Astrocyte of the spinal cord (primary cell): ENCODE results near the gene PGAP3.
"Not testable (repeated sequence)": the region's sequence is repeated elsewhere in the genome, so short reads cannot be mapped to it uniquely, and the experiment has no call there.

Experiments used
- DNase-seq: peaks from one replicate; pipeline ENCODE4 v3.0.0; 2011; ENCODE audit warnings: low read depth, low spot score
- H3K4me3 ChIP-seq: 2 replicates; pipeline ENCODE4 v1.5.1; 2011; ENCODE audit warnings: low read depth, mild to moderate bottlenecking, low read length, moderate library complexity
- in situ Hi-C: cut with HindIII; loops from 2 replicates; pipeline ENCODE4 v1.10.0; 2017; ENCODE audit warnings: low sequenced_read_pairs
- TF ChIP-seq, protein P1 (sequence below): IDR thresholded peaks from 2 replicates; pipeline ENCODE4 v1.5.1; 2012; ENCODE audit warnings: low read depth, mild to moderate bottlenecking, low read length, inconsistent platforms

The PGAP3 gene

GRCh38 chr17:39701784-39702422 is 14.0 kb upstream of the PGAP3 start:
- TF ChIP-seq, protein P1, sequence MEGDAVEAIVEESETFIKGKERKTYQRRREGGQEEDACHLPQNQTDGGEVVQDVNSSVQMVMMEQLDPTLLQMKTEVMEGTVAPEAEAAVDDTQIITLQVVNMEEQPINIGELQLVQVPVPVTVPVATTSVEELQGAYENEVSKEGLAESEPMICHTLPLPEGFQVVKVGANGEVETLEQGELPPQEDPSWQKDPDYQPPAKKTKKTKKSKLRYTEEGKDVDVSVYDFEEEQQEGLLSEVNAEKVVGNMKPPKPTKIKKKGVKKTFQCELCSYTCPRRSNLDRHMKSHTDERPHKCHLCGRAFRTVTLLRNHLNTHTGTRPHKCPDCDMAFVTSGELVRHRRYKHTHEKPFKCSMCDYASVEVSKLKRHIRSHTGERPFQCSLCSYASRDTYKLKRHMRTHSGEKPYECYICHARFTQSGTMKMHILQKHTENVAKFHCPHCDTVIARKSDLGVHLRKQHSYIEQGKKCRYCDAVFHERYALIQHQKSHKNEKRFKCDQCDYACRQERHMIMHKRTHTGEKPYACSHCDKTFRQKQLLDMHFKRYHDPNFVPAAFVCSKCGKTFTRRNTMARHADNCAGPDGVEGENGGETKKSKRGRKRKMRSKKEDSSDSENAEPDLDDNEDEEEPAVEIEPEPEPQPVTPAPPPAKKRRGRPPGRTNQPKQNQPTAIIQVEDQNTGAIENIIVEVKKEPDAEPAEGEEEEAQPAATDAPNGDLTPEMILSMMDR, result no peak
- in situ Hi-C loops, result no loop called here
- no peak overlapping the region for H3K4me3 ChIP-seq
- DNase-seq, result no peak

DNA sequence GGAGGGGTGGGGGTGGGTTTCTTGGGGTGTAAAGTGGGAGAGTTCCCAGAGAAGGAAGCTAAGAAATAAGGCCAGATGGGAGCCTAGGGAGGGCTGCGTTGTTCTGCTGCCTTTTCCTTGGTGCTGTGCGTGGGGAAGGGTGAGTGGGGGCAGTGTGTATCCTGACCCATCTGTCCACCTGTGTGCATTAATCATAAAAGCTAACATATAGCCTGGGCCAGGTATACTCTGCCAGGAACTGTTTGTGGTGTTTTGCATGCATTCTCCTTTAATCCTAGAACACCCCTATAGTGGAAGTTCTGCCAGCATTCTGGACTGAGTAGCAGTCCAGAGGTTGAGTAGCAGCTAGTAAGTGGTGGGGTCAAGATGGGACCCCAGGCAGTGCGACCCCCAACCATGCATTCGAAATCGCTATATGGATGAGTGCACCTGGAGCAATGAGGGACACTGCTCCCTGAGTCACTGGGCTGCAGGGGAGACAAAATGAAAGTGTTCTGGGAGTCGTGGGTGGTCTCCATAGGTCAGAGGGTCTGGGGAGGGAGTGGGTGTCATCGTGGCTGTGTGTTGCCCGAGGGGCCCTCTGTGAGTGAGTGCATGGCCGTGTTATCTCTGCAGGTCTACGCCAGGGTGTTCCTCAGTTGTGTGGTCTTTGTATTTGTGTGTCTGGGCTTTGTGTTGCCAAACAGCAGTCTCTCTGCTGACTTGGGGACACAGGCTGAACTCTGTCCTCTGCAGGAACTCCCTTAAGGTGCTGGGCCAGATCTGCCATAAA is 13.3 kb upstream of the PGAP3 start:
- DNase-seq, result no peak
- in situ Hi-C loops, result no loop called here
- H3K4me3 ChIP-seq, result peak overlapping the region; percentile 70
- TF ChIP-seq, protein P1, result no peak

DNA sequence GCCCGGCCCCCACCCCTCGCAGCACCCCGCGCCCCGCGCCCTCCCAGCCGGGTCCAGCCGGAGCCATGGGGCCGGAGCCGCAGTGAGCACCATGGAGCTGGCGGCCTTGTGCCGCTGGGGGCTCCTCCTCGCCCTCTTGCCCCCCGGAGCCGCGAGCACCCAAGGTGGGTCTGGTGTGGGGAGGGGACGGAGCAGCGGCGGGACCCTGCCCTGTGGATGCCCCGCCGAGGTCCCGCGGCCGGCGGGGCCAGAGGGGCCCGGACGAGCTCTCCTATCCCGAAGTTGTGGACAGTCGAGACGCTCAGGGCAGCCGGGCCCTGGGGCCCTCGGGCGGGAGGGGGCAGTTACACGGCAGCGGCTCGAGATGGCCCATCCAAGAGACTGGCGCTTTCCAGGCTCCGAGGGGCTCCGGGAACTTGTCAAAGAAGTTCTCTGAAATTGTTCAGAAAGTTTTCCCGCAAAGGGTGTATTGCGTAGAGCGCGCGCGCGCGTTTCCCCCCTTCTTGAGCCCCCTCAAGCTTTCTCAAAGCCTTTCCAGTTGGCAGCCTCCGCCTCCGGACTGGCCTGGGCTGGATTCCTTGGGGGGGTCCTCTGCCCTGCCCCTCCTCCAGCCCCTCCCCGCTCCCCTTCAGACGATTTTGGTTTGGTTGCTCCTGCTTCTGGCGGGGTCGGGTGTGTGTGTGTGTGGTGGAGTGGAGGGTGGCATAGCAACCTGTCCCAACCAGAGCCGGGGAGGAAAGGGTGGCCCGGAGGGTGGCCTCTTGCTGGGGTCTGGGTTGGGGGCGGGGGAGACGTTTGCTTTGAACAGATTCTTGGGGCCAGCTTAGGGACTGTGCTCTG is 12.5 kb upstream of the PGAP3 start:
- DNase-seq, result peak; percentile 37
- in situ Hi-C loops, result no loop called here
- H3K4me3 ChIP-seq, result peak overlapping the region; percentile 70
- TF ChIP-seq, protein P1, result no peak

DNA sequence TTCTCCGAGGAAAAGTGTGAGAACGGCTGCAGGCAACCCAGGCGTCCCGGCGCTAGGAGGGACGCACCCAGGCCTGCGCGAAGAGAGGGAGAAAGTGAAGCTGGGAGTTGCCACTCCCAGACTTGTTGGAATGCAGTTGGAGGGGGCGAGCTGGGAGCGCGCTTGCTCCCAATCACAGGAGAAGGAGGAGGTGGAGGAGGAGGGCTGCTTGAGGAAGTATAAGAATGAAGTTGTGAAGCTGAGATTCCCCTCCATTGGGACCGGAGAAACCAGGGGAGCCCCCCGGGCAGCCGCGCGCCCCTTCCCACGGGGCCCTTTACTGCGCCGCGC is 11.9 kb upstream of the PGAP3 start, which contains the start of gene ERBB2:
ERBB2 (plus strand) TSS at position 247 of the 330 bp plus-strand sequence. CDS start 175 bp downstream, outside the sequence.
- TF ChIP-seq, protein P1, result no peak
- peak within 1 kb of the TSS; percentile 70 for H3K4me3 ChIP-seq
- DNase-seq, result peak; percentile 79
- in situ Hi-C loops, result no loop called here

- DNase-seq, in situ Hi-C loops: not testable (repeated sequence)
- H3K4me3 ChIP-seq, result peak overlapping the region; percentile 70
Observed at GRCh38 chr17:39699157-39699817, 11.4 kb upstream of the PGAP3 start.

DNA sequence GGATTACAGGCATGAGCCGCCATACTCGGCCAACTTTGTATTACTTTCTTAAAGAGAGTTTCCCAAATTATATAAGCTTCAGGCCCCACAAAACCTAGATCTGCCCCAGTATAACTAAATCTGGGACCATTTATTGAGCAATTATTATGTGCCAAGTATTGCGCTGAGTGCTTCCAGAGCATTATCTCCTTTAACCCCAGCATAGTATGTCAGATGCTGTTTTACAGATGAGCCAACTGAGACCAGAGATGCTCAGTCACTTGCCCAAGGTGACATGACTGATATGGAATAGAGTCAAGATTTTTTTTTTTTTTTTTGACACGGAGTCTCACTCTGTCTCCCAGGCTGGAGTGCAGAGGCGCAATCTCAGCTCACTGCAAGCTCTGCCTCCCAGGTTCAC is 10.1 kb upstream of the PGAP3 start:
- no peak overlapping the region for H3K4me3 ChIP-seq
- TF ChIP-seq, protein P1, result no peak
- in situ Hi-C loops, result no loop called here
- no peak for DNase-seq
